ENCODE data around the gene MRGPRE. TPM values are rescaled to one million over a fixed set of nuclear protein-coding genes. Genes with fewer than 3 reads are reported as not detected.

Gene MRGPRE
- total RNA-seq, 3 donors from 2014 or later: 1.2 TPM; not detected in 2

DNA sequence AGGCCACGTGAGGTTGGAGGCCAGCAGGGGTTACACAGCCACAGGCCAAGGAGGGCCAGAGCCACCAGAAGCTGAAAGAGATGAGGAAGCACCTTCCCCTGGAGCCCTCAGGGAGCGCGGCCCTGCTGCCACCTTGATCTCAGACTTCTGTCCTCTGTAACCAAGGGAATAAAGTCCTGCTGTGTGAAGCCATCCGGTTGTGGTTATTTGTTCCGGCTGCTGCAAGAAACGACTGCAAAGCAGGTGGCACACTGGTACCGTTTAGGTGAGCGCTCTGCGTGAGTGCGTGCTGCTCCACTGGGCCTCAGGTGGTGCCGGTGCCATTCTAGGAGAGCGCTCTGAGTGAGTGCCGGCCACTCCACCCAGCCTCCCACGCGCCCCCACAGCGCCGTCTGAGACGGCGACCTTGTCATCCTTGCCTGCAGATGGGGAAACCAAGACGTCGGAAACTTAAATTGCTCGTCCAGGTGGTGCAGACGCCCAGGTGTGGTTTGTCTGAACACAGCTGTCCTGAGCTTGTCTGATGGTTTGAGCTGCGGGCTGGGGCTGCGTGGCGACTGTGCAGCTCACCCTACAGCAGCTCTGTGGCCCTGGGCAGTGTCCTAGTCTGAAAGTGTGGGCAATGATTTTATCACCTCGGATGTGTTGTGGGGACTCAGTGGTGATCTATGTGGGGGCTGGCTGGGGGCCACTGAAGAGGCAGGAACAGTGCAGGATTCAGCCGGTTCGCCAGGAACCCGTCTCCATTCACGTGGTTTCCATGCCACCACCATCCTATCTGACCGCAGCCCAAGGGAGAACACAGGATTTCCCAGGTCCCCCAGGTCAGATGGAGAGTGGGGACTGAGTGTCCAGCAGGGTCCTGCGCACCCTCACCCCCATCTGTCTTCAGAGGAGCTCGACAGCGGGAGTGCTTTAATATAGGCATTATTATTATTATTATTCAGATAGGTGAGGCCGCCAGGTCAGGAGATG, 9.0 kb downstream of the MRGPRE start:
- H3K9me3 ChIP-seq: no peaks in the 10 kb centered on the region
- no peaks in the 10 kb centered on the region for H3K4me1 ChIP-seq (ENCODE audit: low read depth)
- no peak for ATAC-seq
- no peak for TF ChIP-seq CTCF (IDR thresholded peaks at IDR 0.05)
- H3K4me3 ChIP-seq: no peak overlapping the region
- intact Hi-C loops (cut with DNase I, micrococcal nuclease): no loop called here
- H3K36me3 ChIP-seq (ENCODE audit: low read depth): no peaks in the 10 kb centered on the region
- DNase-seq: peak in 1 of 3 donors; percentile 14

DNA sequence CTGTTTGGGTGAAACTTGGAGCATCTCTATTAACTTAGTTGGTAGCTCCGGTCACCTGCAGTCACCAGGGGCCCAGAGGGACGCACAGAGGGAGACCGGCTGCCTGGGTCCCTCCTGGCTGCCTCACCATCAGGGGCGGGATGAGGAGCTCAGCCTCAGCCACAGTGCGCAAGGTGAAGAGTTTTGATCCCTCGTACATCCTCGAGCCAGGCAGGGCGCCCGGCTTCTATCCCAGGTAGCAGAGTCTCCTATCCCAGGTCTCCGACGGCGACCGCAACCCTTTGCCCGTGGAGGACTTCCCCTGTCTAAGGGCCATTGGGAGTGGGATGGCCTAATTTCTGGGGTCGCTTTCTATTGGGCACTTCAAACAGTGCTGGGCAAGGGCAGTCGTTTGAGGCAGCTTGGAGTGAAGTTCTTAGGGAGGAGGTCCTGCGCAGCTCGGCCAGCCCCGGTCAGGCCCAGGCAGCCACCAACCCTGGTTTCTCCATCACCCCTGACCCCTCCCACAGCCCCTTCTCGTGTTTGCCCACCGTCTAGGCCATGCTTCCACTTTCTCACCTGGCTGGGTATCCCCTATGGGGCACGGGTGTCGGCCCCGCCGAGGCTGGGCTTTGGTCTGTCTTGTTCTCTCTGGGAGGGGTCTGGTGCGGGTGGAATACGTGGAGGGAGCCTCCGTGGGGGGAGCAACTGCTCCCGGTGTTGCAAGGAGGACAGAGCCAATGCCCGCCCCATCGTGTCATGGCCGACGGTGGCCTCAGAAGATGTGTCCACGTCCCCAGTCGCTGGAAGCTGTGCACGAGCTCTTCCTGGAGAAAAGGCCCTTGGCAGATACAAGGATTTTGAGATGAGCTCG, 10.0 kb downstream of the MRGPRE start:
- Histone ChIP-seq H3K36me3 (ENCODE audit: low read depth) (no peaks in the 10 kb centered on the region), H3K4me3 (no peak overlapping the region), H3K9me3 (no peaks in the 10 kb centered on the region), H3K4me1 (ENCODE audit: low read depth) (no peaks in the 10 kb centered on the region)
- no peak for TF ChIP-seq CTCF (IDR thresholded peaks at IDR 0.05)
- ATAC-seq (no peak), DNase-seq (no peak)
- intact Hi-C loops (cut with DNase I, micrococcal nuclease): no loop called here

GRCh38 chr11:3221408-3222002, 10.7 kb downstream of the MRGPRE start:
- Histone ChIP-seq H3K4me3 (no peak overlapping the region), H3K4me1 (ENCODE audit: low read depth) (no peaks in the 10 kb centered on the region), H3K9me3 (no peaks in the 10 kb centered on the region), H3K36me3 (ENCODE audit: low read depth) (no peaks in the 10 kb centered on the region)
- intact Hi-C loops (cut with DNase I, micrococcal nuclease): no loop called here
- no peak for ATAC-seq
- DNase-seq: no peak
- TF ChIP-seq CTCF (IDR thresholded peaks at IDR 0.05): no peak

DNA sequence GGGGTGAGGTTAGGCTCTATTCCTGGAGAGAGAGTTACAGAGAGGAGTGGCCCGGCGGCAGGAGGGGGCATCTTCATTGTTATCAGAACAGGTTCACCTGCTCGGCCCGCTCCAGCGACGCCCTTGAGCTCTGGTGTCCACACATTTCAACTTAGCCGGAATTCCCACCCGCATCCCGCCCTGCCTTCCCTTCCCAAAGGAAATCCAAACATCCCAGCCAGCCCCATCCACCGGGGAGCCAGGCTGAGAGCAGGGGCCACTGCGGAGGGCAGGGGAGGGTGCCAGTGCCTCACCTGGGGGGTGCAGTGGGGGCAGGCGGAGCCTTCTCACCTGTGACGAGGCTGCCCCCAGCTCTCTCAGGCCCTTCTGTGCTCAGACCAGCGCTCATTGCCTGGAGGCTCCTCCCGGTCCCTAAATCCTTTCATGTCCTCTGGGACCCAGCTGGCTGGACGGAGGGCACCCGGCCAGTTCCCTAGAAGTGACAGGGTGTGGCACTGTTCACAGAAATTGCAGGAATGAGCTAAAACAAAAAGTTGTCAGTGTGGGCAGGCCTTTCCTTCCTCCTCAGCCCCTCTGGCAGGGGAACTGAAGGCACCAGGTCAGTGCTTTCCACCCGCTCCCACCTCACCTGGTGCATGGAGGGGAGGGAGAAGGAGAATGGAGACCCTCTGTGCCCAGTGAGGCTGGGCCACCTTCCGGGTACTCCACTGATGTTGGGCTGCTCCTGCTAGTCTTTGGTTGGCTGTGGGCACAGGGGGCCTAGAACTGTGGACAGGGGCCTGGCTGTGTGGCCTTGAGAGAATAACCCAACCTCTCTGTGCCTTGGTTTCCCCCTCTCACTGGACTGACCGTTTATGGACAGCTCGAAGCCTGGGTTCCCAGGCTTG, 11.5 kb downstream of the MRGPRE start:
- no peak for ATAC-seq
- peak in 1 of 3 donors; percentile 35 for DNase-seq
- Histone ChIP-seq H3K4me1 (ENCODE audit: low read depth) (no peaks in the 10 kb centered on the region), H3K4me3 (no peak overlapping the region), H3K9me3 (no peaks in the 10 kb centered on the region), H3K36me3 (ENCODE audit: low read depth) (no peaks in the 10 kb centered on the region)
- intact Hi-C loops (cut with DNase I, micrococcal nuclease): no loop called here
- no peak for TF ChIP-seq CTCF (IDR thresholded peaks at IDR 0.05)

GRCh38 chr11:3220101-3220500, 12.1 kb downstream of the MRGPRE start:
- TF ChIP-seq CTCF (IDR thresholded peaks at IDR 0.05): no peak
- H3K4me1 ChIP-seq (ENCODE audit: low read depth): no peaks in the 10 kb centered on the region
- no peaks in the 10 kb centered on the region for H3K9me3 ChIP-seq
- DNase-seq: peak in 1 of 3 donors; percentile 47
- no peak overlapping the region for H3K4me3 ChIP-seq
- no peaks in the 10 kb centered on the region for H3K36me3 ChIP-seq (ENCODE audit: low read depth)
- intact Hi-C loops (cut with DNase I, micrococcal nuclease): no loop called here
- ATAC-seq: no peak
